ENCODE results near the gene GRIA4. TPM values are rescaled to one million over a fixed set of nuclear protein-coding genes. Genes with fewer than 3 reads are reported as not detected.
"Not testable (repeated sequence)": the region's sequence is repeated elsewhere in the genome, so short reads cannot be mapped to it uniquely, and the experiment has no call there.

GRIA4 gene
- total and polyA plus RNA-seq, 12 donors: not detected

DNA sequence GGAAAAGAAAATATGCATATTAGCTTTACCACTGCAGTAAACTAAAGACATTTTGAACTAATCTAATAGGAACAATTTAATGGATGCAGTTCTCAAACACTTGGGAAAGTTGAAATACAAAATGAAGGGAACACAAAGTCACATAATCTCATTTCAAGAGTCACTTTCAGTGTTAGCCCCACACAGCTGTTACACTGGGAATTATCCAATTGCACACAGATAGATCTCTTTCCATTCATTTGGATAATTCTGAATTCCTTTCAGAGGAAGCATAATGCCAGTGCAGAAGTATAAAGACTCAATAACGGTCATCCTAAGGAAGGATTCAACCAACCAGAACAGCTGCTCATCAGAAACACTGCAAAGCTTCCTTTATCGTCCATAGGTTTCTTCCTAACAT lies 173.3 kb downstream of the GRIA4 start:
- Histone ChIP-seq H3K9me3 (no peaks in the 10 kb centered on the region), H3K36me3 (no peaks in the 10 kb centered on the region), H3K27ac (no peak overlapping the region), H3K4me1 (no peaks in the 10 kb centered on the region), H3K4me3 (no peak overlapping the region), H3K27me3 (no peaks in the 10 kb centered on the region)
- TF ChIP-seq, protein P1, sequence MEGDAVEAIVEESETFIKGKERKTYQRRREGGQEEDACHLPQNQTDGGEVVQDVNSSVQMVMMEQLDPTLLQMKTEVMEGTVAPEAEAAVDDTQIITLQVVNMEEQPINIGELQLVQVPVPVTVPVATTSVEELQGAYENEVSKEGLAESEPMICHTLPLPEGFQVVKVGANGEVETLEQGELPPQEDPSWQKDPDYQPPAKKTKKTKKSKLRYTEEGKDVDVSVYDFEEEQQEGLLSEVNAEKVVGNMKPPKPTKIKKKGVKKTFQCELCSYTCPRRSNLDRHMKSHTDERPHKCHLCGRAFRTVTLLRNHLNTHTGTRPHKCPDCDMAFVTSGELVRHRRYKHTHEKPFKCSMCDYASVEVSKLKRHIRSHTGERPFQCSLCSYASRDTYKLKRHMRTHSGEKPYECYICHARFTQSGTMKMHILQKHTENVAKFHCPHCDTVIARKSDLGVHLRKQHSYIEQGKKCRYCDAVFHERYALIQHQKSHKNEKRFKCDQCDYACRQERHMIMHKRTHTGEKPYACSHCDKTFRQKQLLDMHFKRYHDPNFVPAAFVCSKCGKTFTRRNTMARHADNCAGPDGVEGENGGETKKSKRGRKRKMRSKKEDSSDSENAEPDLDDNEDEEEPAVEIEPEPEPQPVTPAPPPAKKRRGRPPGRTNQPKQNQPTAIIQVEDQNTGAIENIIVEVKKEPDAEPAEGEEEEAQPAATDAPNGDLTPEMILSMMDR (IDR thresholded peaks at IDR 0.05): no peak
- intact Hi-C loops (cut with DNase I): no loop called here
- DNase-seq (no peak), ATAC-seq (no peak)
- WGBS, 2 donors: 67 to 78% methylated on average over 2 of the region's 2 CpGs

DNA sequence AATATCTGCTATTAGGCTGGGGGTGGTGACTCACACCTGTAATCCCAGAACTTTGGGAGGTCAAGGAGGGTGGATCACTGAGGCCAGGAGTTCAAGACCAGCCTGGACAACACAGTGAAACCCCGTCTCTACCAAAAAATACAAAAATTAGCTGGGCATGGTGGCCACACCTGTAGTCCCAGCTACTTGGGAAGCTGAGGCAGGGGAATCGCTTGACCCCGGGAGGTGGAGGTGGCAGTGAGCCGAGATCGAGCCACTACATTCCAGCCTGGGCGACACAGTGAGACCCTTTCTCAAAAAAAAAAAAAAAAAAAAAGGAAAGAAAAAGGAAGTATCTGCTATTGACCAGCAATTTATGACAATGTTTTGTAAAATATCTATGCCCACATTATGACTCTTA lies 176.0 kb downstream of the GRIA4 start:
- intact Hi-C loops (cut with DNase I); DNase-seq; H3K27me3 ChIP-seq; H3K27ac ChIP-seq; H3K4me1 ChIP-seq; H3K4me3 ChIP-seq; H3K9me3 ChIP-seq; ATAC-seq; H3K36me3 ChIP-seq: not testable (repeated sequence)
- WGBS, 2 donors: 88 to 97% methylated on average over 6 of the region's 6 CpGs

DNA sequence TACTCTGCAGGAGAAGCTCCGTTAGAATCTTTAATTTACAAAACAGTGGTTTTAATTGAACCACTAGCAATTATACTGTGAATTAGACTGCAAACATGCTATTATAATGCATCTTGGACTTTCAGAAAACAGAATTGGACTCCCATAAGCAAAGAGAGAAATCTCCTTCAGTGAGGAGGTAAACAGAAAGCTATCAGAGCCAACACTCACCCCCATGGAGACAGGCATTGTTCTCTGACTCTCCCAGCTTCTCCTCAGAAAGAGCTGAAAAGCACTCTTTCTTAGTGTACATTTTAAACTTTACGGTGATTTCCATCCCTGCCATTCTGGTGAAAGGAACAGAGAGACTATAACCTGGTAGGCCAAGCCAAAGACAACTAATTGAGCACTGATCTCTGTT lies 176.9 kb downstream of the GRIA4 start:
- no peaks in the 10 kb centered on the region for H3K4me1 ChIP-seq
- H3K9me3 ChIP-seq: no peaks in the 10 kb centered on the region
- ATAC-seq (no peak), DNase-seq (no peak)
- intact Hi-C loops (cut with DNase I): no loop called here
- TF ChIP-seq, protein P1 (IDR thresholded peaks at IDR 0.05): no peak
- H3K27me3 ChIP-seq: no peaks in the 10 kb centered on the region
- WGBS, 2 donors: 80 to 86% methylated on average over 2 of the region's 2 CpGs
- no peak overlapping the region for H3K4me3 ChIP-seq
- H3K27ac ChIP-seq: no peak overlapping the region
- no peaks in the 10 kb centered on the region for H3K36me3 ChIP-seq

DNA sequence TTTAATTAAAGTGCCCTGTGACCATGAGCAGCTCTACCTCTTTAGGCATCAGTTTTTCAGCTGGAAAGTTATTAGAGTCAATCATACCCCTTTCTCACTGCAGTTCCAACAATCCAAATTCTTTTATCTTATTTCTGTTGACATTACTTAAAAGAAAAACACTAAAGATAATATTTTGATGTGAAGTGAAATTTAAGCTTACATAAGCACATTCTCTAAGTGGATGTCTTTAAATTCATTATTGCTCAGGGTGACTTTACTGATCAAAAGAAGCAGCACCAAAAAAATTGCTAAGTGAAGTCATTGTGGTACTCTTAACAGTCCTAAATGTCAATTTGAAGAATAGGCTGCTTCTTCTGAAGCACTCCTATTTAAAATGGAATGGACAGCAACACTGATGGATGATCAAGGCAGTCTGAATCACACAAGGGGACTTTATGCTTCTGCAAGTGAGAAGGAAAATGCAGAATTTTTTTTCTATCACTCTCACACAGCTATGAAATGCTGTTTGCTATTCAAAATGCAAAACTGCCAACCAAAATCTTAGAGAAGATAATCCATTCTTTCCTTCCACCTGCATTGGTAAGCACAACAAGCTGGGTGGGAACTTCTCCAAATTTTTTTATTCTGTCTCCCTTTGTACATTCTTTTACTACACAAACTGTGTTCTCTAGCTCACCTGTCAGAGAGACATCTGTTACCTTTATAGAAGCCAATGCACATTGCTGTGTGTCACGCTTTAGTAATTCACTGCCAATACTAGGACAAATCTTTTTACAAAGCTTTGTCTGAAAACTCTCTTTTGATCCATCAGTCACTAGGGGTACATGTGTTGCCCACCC lies 179.9 kb downstream of the GRIA4 start:
- WGBS, 2 donors: 88 to 90% methylated on average over 1 of the region's 1 CpG
- ATAC-seq: no peak
- Histone ChIP-seq H3K36me3 (no peaks in the 10 kb centered on the region), H3K27me3 (no peaks in the 10 kb centered on the region), H3K4me1 (no peaks in the 10 kb centered on the region), H3K27ac (no peak overlapping the region), H3K9me3 (no peaks in the 10 kb centered on the region), H3K4me3 (no peak overlapping the region)
- intact Hi-C loops (cut with DNase I): no loop called here
- no peak for DNase-seq
- TF ChIP-seq, protein P1 (IDR thresholded peaks at IDR 0.05): no peak

DNA sequence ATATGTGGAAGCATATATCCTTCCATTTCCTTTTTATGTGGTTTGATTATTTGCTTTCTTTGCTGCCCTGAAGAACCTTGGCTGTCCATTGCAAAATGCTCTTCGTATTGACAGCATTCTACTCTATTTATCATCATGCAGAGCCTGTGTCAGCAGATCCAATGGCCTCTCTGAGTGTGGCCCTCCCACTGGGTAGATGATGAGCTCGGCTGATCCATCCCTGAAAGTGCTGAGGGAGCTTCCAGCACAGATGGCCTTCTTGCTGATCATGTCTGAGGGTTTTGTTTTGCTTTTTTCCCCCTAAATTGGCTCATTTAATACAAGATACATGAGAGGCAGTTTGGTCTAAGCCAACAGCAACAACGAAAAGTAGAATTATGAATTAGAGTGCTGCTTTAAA lies 181.0 kb downstream of the GRIA4 start:
- TF ChIP-seq, protein P1 (IDR thresholded peaks at IDR 0.05): no peak
- DNase-seq (no peak), ATAC-seq (no peak)
- no peaks in the 10 kb centered on the region for H3K36me3 ChIP-seq
- H3K4me1 ChIP-seq: no peaks in the 10 kb centered on the region
- intact Hi-C loops (cut with DNase I): no loop called here
- WGBS, 2 donors: 55 to 58% methylated on average over 3 of the region's 3 CpGs
- H3K9me3 ChIP-seq: no peaks in the 10 kb centered on the region
- H3K27me3 ChIP-seq: no peaks in the 10 kb centered on the region
- H3K27ac ChIP-seq: no peak overlapping the region
- H3K4me3 ChIP-seq: no peak overlapping the region
